DND-41 (cell line): ENCODE measurements around the gene NCKAP5L.

Source experiments
- CTCF ChIP-seq: IDR thresholded peaks from 2 replicates; pipeline ENCODE4 v1.5.1; 2012; ENCODE audit warnings: borderline replicate concordance, low read length, moderate library complexity, mild to moderate bottlenecking; ENCODE audit not compliant: poor library complexity, severe bottlenecking; ENCODE audit errors: extremely low read depth
- EZH2 ChIP-seq: IDR thresholded peaks from 3 replicates; pipeline ENCODE4 v1.6.1; 2012; ENCODE audit warnings: borderline replicate concordance, low read depth, mild to moderate bottlenecking, moderate library complexity, low read length, inconsistent platforms; ENCODE audit not compliant: severe bottlenecking

GRCh38 chr12:49804821-49805220 is 23.4 kb downstream of the NCKAP5L start:
- TF ChIP-seq CTCF = no peak
- no peak for TF ChIP-seq EZH2
